Testis (tissue), 2 donors: Measurements from ENCODE around the gene ARF3.

Experiments
- POLR2A ChIP-seq: fragments of 450-650 bp; IDR thresholded peaks from one replicate; pipeline ENCODE4 v1.6.1; 2017; ENCODE audit warnings: antibody characterized with exemption, mild to moderate bottlenecking, moderate library complexity
- TF ChIP-seq, protein P1 (sequence below), 3 experiments: fragments of 450-650 bp in 2 of 3; fragments of 200-600 bp in 1 of 3; sonication (generic) in 1 of 3; IDR thresholded peaks; one replicate each; pipeline ENCODE4 v1.5.1; 2016 to 2019; ENCODE audit warnings: antibody characterized with exemption in 3 of 3, mild to moderate bottlenecking in 2 of 3, moderate library complexity in 1 of 3

- no peak for TF ChIP-seq POLR2A
- TF ChIP-seq, protein P1, sequence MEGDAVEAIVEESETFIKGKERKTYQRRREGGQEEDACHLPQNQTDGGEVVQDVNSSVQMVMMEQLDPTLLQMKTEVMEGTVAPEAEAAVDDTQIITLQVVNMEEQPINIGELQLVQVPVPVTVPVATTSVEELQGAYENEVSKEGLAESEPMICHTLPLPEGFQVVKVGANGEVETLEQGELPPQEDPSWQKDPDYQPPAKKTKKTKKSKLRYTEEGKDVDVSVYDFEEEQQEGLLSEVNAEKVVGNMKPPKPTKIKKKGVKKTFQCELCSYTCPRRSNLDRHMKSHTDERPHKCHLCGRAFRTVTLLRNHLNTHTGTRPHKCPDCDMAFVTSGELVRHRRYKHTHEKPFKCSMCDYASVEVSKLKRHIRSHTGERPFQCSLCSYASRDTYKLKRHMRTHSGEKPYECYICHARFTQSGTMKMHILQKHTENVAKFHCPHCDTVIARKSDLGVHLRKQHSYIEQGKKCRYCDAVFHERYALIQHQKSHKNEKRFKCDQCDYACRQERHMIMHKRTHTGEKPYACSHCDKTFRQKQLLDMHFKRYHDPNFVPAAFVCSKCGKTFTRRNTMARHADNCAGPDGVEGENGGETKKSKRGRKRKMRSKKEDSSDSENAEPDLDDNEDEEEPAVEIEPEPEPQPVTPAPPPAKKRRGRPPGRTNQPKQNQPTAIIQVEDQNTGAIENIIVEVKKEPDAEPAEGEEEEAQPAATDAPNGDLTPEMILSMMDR (IDR thresholded peaks at IDR 0.05) = no peak
Measured at GRCh38 chr12:48985901-48986300, 28.6 kb upstream of the ARF3 start.
